Mesothelial cell of epicardium (in vitro differentiated cells): ENCODE results near the gene ATP6V1G2. TPM values are rescaled to one million over a fixed set of nuclear protein-coding genes. Genes with fewer than 3 reads are reported as not detected.

ENCODE experiments used
- DNase-seq, 2 experiments: peaks; one replicate each; pipeline ENCODE4 v3.0.0; 2021; ENCODE audit warnings: low spot score in 2 of 2; ENCODE audit not compliant: unreplicated experiment in 2 of 2
- H3K27ac Mint-ChIP-seq: 2 replicates; pipeline ENCODE4 v1.8.0; 2021; ENCODE audit warnings: mixed read lengths
- H3K27me3 Mint-ChIP-seq: 2 replicates; pipeline ENCODE4 v1.8.0; 2021; ENCODE audit warnings: low read depth, mixed read lengths
- H3K36me3 Mint-ChIP-seq: 2 replicates; pipeline ENCODE4 v1.8.0; 2021; ENCODE audit warnings: mixed read lengths
- H3K4me1 Mint-ChIP-seq: 2 replicates; pipeline ENCODE4 v1.8.0; 2021; ENCODE audit warnings: mixed read lengths
- H3K4me3 Mint-ChIP-seq: 2 replicates; pipeline ENCODE4 v1.8.0; 2021; ENCODE audit warnings: mild to moderate bottlenecking, moderate library complexity, mixed read lengths
- H3K9me3 Mint-ChIP-seq: 2 replicates; pipeline ENCODE4 v1.8.0; 2021; ENCODE audit warnings: mixed read lengths
- total RNA-seq: library from RNA; stranded (reverse); gene quantifications from 3 replicates; pipeline ENCODE4 v1.2.1, GENCODE V29; 2021
- TF ChIP-seq, protein P1 (sequence below): fragments of 200-600 bp; sonication (generic); IDR thresholded peaks from one replicate; pipeline ENCODE4 v1.5.0; 2021; ENCODE audit warnings: antibody characterized with exemption; ENCODE audit not compliant: unreplicated experiment

ATP6V1G2 gene
- total RNA-seq, 1 donor from 2014 or later = 2.5 TPM

DNA sequence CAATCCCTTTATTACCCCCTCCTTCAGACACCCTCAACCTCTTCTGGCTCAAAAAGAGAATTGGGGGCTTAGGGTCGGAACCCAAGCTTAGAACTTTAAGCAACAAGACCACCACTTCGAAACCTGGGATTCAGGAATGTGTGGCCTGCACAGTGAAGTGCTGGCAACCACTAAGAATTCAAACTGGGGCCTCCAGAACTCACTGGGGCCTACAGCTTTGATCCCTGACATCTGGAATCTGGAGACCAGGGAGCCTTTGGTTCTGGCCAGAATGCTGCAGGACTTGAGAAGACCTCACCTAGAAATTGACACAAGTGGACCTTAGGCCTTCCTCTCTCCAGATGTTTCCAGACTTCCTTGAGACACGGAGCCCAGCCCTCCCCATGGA, 31.2 kb upstream of the ATP6V1G2 start:
- Mint-ChIP-seq H3K4me3 (no peak overlapping the region), H3K9me3 (no peaks in the 10 kb centered on the region), H3K27ac (no peak overlapping the region), H3K27me3 (peaks cover 2% of the 10 kb centered on the region), H3K4me1 (peaks cover 16% of the 10 kb centered on the region), H3K36me3 (no peaks in the 10 kb centered on the region)
- TF ChIP-seq, protein P1, sequence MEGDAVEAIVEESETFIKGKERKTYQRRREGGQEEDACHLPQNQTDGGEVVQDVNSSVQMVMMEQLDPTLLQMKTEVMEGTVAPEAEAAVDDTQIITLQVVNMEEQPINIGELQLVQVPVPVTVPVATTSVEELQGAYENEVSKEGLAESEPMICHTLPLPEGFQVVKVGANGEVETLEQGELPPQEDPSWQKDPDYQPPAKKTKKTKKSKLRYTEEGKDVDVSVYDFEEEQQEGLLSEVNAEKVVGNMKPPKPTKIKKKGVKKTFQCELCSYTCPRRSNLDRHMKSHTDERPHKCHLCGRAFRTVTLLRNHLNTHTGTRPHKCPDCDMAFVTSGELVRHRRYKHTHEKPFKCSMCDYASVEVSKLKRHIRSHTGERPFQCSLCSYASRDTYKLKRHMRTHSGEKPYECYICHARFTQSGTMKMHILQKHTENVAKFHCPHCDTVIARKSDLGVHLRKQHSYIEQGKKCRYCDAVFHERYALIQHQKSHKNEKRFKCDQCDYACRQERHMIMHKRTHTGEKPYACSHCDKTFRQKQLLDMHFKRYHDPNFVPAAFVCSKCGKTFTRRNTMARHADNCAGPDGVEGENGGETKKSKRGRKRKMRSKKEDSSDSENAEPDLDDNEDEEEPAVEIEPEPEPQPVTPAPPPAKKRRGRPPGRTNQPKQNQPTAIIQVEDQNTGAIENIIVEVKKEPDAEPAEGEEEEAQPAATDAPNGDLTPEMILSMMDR = no peak
- no peak for DNase-seq

- Mint-ChIP-seq H3K27ac (no peak overlapping the region), H3K4me3 (no peak overlapping the region), H3K36me3 (no peaks in the 10 kb centered on the region), H3K27me3 (peaks cover 2% of the 10 kb centered on the region), H3K9me3 (no peaks in the 10 kb centered on the region), H3K4me1 (peaks cover 16% of the 10 kb centered on the region)
- no peak for DNase-seq
- TF ChIP-seq, protein P1 = no peak
These were observed 30.6 kb upstream of the ATP6V1G2 start for GRCh38 chr6:31576897-31577578.

DNA sequence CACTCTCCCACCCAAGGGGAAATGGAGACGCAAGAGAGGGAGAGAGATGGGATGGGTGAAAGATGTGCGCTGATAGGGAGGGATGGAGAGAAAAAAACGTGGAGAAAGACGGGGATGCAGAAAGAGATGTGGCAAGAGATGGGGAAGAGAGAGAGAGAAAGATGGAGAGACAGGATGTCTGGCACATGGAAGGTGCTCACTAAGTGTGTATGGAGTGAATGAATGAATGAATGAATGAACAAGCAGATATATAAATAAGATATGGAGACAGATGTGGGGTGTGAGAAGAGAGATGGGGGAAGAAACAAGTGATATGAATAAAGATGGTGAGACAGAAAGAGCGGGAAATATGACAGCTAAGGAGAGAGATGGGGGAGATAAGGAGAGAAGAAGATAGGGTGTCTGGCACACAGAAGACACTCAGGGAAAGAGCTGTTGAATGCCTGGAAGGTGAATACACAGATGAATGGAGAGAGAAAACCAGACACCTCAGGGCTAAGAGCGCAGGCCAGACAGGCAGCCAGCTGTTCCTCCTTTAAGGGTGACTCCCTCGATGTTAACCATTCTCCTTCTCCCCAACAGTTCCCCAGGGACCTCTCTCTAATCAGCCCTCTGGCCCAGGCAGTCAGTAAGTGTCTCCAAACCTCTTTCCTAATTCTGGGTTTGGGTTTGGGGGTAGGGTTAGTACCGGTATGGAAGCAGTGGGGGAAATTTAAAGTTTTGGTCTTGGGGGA, 29.7 kb upstream of the ATP6V1G2 start:
- H3K27ac Mint-ChIP-seq = no peak overlapping the region
- no peaks in the 10 kb centered on the region for H3K9me3 Mint-ChIP-seq
- H3K36me3 Mint-ChIP-seq = no peaks in the 10 kb centered on the region
- H3K4me3 Mint-ChIP-seq = no peak overlapping the region
- peaks cover 7% of the 10 kb centered on the region for H3K4me1 Mint-ChIP-seq
- TF ChIP-seq, protein P1 = no peak
- H3K27me3 Mint-ChIP-seq = no peaks in the 10 kb centered on the region
- DNase-seq = no peak

GRCh38 chr6:31575335-31575901, 29.0 kb upstream of the ATP6V1G2 start, which contains the start of gene TNF:
Gene TNF (plus strand): TSS chr6:31575565. CDS start chr6:31575742, 177 bp downstream.
- DNase-seq = no peak
- Mint-ChIP-seq H3K27ac (no peak within 1 kb of the TSS), H3K4me1 (peaks cover 5% of the 10 kb centered on the region), H3K9me3 (no peaks in the 10 kb centered on the region), H3K27me3 (no peaks in the 10 kb centered on the region), H3K4me3 (no peak within 1 kb of the TSS), H3K36me3 (no peaks in the 10 kb centered on the region)
- TF ChIP-seq, protein P1 = no peak

- Mint-ChIP-seq H3K27me3 (no peaks in the 10 kb centered on the region), H3K27ac (no peak overlapping the region), H3K4me3 (no peak overlapping the region), H3K9me3 (no peaks in the 10 kb centered on the region), H3K4me1 (peaks cover 5% of the 10 kb centered on the region), H3K36me3 (no peaks in the 10 kb centered on the region)
- TF ChIP-seq, protein P1 = no peak
- no peak for DNase-seq
These were observed 28.0 kb upstream of the ATP6V1G2 start for GRCh38 chr6:31574106-31575061.
